Heart right ventricle (tissue), 16 donors: ENCODE measurements around the gene OR52N5. TPM values are rescaled to one million over a fixed set of nuclear protein-coding genes. Genes with fewer than 3 reads are reported as not detected.

Source experiments
- ATAC-seq, 8 donors: fragments of 200-7000 bp; cut with Tn5 transposase; one replicate each; pipeline ENCODE4 v1.9.1; 2020; ENCODE audit warnings: mild to moderate bottlenecking in 8 of 8, moderate library complexity in 8 of 8, moderate number of reproducible peaks in 1 of 8
- DNase-seq, 2 donors: peaks; one replicate each; pipeline ENCODE4 v3.0.0-alpha.2; 2020
- H3K27ac ChIP-seq, 10 donors: fragments of 200-600 bp; sonication (generic) in 2 of 10; one replicate each; pipeline versions ENCODE4 v1.5.0 to v1.8.0; 2020 to 2022; ENCODE audit warnings: mild to moderate bottlenecking in 3 of 10
- H3K27me3 ChIP-seq, 7 donors: fragments of 200-600 bp; one replicate each; pipeline ENCODE4 v1.8.0; 2021 to 2022; ENCODE audit warnings: mild to moderate bottlenecking in 2 of 7
- H3K36me3 ChIP-seq, 9 donors: fragments of 200-600 bp; sonication (generic) in 1 of 9; one replicate each; pipeline versions ENCODE4 v1.5.0 to v1.8.0; 2020 to 2022; ENCODE audit warnings: mild to moderate bottlenecking in 2 of 9
- H3K4me1 ChIP-seq, 9 donors: fragments of 200-600 bp; sonication (generic) in 1 of 9; one replicate each; pipeline versions ENCODE4 v1.5.0 to v1.8.0; 2020 to 2022; ENCODE audit warnings: mild to moderate bottlenecking in 4 of 9
- H3K4me3 ChIP-seq, 10 donors: fragments of 200-600 bp; sonication (generic) in 2 of 10; one replicate each; pipeline versions ENCODE4 v1.5.0 to v1.8.0; 2020 to 2022; ENCODE audit warnings: mild to moderate bottlenecking in 7 of 10, moderate library complexity in 2 of 10
- H3K9me3 ChIP-seq, 11 donors: fragments of 200-600 bp in 10 of 11; sonication (generic) in 2 of 11; one replicate each; pipeline versions ENCODE4 v1.5.0 to v1.8.0; 2013 to 2022; ENCODE audit warnings: mild to moderate bottlenecking in 2 of 11, control low read depth in 1 of 11, moderate library complexity in 1 of 11
- CTCF ChIP-seq, 9 donors: fragments of 200-600 bp; sonication (generic) in 2 of 9; IDR thresholded peaks; one replicate each; pipeline versions ENCODE4 v1.5.0 to v1.8.0; 2021 to 2022; ENCODE audit warnings: antibody characterized with exemption in 9 of 9, mild to moderate bottlenecking in 5 of 9, moderate library complexity in 1 of 9
- WGBS, 2 donors: extraction: QIAGEN DNeasy Blood & Tissue Kit; methylation state at CpG; one replicate each; pipeline ENCODE4 v1.1.7; 2013; ENCODE audit warnings: inconsistent platforms in 1 of 2; 5-methylcytosine and 5-hydroxymethylcytosine counted together
- intact Hi-C, 10 donors: fragments of 100-400 bp; cut with DNase I; formaldehyde crosslinking; loops; one replicate each; pipeline versions ENCODE4 v1.11.1 to v1.14.2; 2022
- long read RNA-seq, 3 donors: library from polyadenylated mRNA; unstranded; transcript quantifications; one replicate each; pipeline ENCODE4 v2.0.0, GENCODE V29; 2020 to 2021
- polyA plus RNA-seq, 2 donors: library from polyadenylated mRNA; stranded (reverse); fragments of 200-250 nt; gene quantifications; one replicate each; pipeline ENCODE4 v1.2.3, GENCODE V29; 2013
- total RNA-seq, 10 donors: library from RNA; stranded (reverse); fragmentation: NEBNext Ultra II Directional in 3 of 10; extraction: Animal tissue kit (Norgen Biotek cat#: 25700) in 3 of 10; gene quantifications; one replicate each; pipeline versions ENCODE4 v1.2.1 to v1.2.4, GENCODE V29; 2021 to 2023
- donor health status: Arrhythmogenic right ventricular cardiomyopathy.
- donor health status: ischemic (EF 13 %, LVEDD 7.1; RV severe dilation, severe dysfunction).
- donor health status: healthy with polysubstance abuse.
- donor health status: DM: no; HTN: yes; CAD: no.
- donor health status: DM: no; HTN: no; CAD: no.
- donor health status: ischemic (EF 25% LVEDD 6.9; RV normal size, moderate dysfunction).
- donor health status: ischemic (EF 25% LVEDD 5.7; RV mildly dilated, moderate dysfunction).
- donor health status: healthy.
- donor health status: DM: yes; HTN: yes; CAD: no.
- donor health status: Ischemic cardiomyopathy.
- donor health status: ischemic (EF 35%, LVEDD 5.7; RV mildly dilated, moderate dysfunction).
- donor health status: nonischemic (EF 11% LVEDD 7.7; RV severe dilation, severe dysfunction).
- donor health status: DM: yes; HTN: yes; CAD: no.
- donor health status: PGD.
- donor health status: ischemic (EF 29% LVEDD 5.4; RV normal size, mild dysfunction).
- donor health status: nonischemic (EF 23%, LVEDD 6.1; RV moderate dilation, normal function).

The OR52N5 gene
- under 1 TPM in 1 of 10 donors, not detected in 9; 0.09 TPM for total RNA-seq
- polyA plus RNA-seq: not detected
- long read RNA-seq, donor 1: 0 reads
- long read RNA-seq, donor 2: 0 reads
- long read RNA-seq, donor 3: 0 reads

DNA sequence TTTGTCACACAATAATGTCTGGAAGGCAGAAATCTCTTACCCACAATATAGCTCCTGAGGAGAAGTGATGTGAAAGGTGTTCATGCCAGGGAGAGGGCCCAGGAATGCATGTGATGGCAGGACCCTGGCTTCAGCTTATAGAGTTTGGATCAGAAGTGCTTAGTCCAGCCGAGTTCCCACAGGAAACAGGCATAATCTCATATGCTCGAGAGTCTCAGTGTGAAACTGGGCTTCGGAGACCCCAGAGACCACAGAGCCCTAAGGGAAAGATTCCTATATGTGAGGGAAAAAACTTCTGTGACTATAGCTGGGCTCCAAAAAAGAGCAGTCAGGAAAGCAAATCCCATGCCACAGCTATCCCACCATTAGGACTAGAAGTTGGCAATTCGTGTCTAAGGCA is at the start of gene OR52N5:
Gene OR52N5 (minus strand): TSS at position 101 of the 400 bp plus-strand sequence. CDS start 4,721 bp downstream, outside the sequence.
- H3K4me3 ChIP-seq: no peak within 1 kb of the TSS
- H3K9me3 ChIP-seq: no peaks in the 10 kb centered on the region
- no peak for ATAC-seq
- intact Hi-C loops: no loop called here
- H3K27me3 ChIP-seq: no peaks in the 10 kb centered on the region
- no peak for DNase-seq
- H3K36me3 ChIP-seq: no peaks in the 10 kb centered on the region
- no peaks in the 10 kb centered on the region for H3K4me1 ChIP-seq
- WGBS, 2 donors: 41 to 55% methylated on average over 4 of the region's 4 CpGs
- no peak for TF ChIP-seq CTCF (IDR thresholded peaks at IDR 0.05)
- H3K27ac ChIP-seq: no peak within 1 kb of the TSS

DNA sequence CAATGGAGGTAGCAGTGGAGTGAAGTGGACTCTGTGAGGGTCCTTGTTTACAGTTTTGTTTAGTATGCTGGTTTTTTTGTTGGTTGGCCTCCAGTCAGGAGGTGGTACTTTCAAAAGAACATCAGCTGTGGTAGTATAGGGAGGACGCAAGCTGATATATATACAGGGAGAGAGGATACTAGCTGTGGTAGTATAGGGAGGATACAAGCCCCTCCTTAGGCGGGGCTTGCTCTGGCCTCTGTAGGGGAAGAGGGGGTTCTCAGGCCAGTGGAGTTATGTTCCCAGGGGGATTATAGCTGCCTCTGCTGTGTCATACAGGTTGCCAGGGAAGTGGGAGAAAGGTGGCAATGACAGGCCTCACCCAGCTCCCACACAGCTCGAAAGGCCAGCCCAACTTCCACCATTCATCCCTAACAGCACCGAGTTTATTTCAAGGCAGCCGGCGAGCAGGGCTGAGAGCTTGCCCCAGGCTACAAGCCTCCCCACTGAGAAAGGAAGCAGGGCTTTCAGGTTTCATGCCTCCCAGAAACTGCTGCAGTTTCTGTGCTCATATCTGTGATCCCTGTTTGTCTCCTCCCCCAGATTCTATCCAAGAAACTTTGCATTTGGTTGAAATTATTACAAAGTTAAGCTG is 48.2 kb upstream of the OR52N5 start:
- Histone ChIP-seq H3K4me3 (no peak overlapping the region), H3K27ac (no peak overlapping the region), H3K27me3 (no peaks in the 10 kb centered on the region), H3K36me3 (no peaks in the 10 kb centered on the region), H3K9me3 (no peaks in the 10 kb centered on the region), H3K4me1 (no peaks in the 10 kb centered on the region)
- no peak for ATAC-seq
- no peak for DNase-seq
- intact Hi-C loops: no loop called here
- no peak for TF ChIP-seq CTCF (IDR thresholded peaks at IDR 0.05)
- 77 to 84% methylated on average over 6 of the region's 6 CpGs for WGBS, 2 donors

DNA sequence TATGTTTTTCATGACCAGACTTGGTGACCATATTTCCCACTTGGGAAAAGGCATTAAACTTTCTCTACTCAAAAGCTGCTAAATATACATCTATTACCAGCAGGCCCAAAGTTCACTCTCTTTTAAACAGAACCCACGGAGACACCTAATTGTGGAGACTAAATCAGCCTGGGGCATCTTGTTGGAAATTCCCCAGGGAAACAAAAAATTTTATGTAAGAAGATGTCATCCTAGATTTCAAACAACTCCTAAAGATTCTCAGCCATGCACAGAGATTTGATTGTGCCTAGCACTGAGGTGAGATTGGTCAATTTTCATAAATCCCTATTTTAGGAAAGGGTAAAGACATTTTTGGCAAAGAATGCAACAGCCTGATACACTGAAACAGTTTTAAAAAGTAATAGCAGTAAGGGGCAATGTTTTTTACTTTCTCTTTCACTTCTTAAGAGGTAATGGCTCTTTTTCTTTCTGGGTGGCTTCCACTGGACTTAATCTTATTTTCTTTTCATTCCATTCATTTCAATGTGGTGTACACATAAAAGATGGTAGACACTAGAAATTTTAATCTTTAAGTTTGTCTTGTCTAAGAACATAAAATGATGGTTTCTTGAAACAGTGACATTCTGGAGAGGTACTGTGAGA is 35.2 kb upstream of the OR52N5 start:
- TF ChIP-seq CTCF (IDR thresholded peaks at IDR 0.05): no peak
- intact Hi-C loops: loop anchor here in 2 of 10 donors (10.0 kb wide), 1 partner anchor 694 kb away; no protein-coding TSS in a partner anchor
- no peak for DNase-seq
- H3K9me3 ChIP-seq: no peaks in the 10 kb centered on the region
- 27 to 49% methylated on average over 1 of the region's 1 CpG for WGBS, 2 donors
- H3K27ac ChIP-seq: no peak overlapping the region
- H3K4me1 ChIP-seq: peaks cover 0 to 16% (median 0%) of the 10 kb centered on the region in 9 donors
- no peaks in the 10 kb centered on the region for H3K36me3 ChIP-seq
- no peak for ATAC-seq
- peaks cover 0 to 4% (median 0%) of the 10 kb centered on the region in 7 donors for H3K27me3 ChIP-seq
- peak overlapping the region in 2 of 10 donors; percentile 6 to 8 for H3K4me3 ChIP-seq

DNA sequence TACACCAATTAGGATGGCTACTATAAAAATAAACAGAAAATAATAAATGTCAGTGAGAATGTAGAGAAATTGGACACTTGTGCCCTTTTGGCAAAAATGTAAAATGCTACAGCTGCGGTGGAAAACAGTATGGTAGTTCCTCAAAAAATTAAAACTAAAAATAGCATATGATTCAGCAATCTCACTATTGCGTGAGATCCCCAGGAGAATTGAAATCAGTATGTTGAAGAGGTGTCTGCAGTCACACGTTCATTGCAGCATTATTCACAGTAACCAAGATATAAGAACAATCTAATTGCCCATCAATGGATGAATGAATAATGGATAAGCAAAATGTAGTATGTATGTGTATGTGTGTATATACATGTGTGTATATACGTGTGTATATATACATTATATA is 32.4 kb upstream of the OR52N5 start:
- H3K27ac ChIP-seq: no peak overlapping the region
- no peak for DNase-seq
- H3K9me3 ChIP-seq: no peaks in the 10 kb centered on the region
- no peak for TF ChIP-seq CTCF (IDR thresholded peaks at IDR 0.05)
- no peak for ATAC-seq
- 32 to 54% methylated on average over 4 of the region's 4 CpGs for WGBS, 2 donors
- no peaks in the 10 kb centered on the region for H3K36me3 ChIP-seq
- intact Hi-C loops: loop anchor here in 2 of 10 donors (10.0 kb wide), 1 partner anchor 691 kb away; no protein-coding TSS in a partner anchor
- peaks cover 0 to 16% (median 0%) of the 10 kb centered on the region in 9 donors for H3K4me1 ChIP-seq
- H3K4me3 ChIP-seq: no peak overlapping the region
- no peaks in the 10 kb centered on the region for H3K27me3 ChIP-seq
